ENCODE data around the gene PLXDC2. TPM values are rescaled to one million over a fixed set of nuclear protein-coding genes. Genes with fewer than 3 reads are reported as not detected.

The PLXDC2 gene
- total RNA-seq, 1 donor from 2014 or later = 73.1 TPM

- no peaks in the 10 kb centered on the region for H3K36me3 Mint-ChIP-seq (ENCODE audit: low read depth, unreplicated experiment)
- no peak overlapping the region for H3K4me3 Mint-ChIP-seq (ENCODE audit: unreplicated experiment)
- no peak for DNase-seq (ENCODE audit: low spot score)
- no peaks in the 10 kb centered on the region for H3K9me3 Mint-ChIP-seq (ENCODE audit: unreplicated experiment)
- TF ChIP-seq CTCF (IDR thresholded peaks at IDR 0.05; ENCODE audit: unreplicated experiment) = no peak
- no peak overlapping the region for H3K27ac Mint-ChIP-seq (ENCODE audit: unreplicated experiment)
- H3K27me3 Mint-ChIP-seq (ENCODE audit: unreplicated experiment) = no peaks in the 10 kb centered on the region
- H3K4me1 Mint-ChIP-seq (ENCODE audit: unreplicated experiment) = peaks cover 6% of the 10 kb centered on the region
These were observed 38.4 kb upstream of the PLXDC2 start for GRCh38 chr10:19777806-19778205.

- DNase-seq (ENCODE audit: low spot score) = no peak
- no peak overlapping the region for H3K27ac Mint-ChIP-seq (ENCODE audit: unreplicated experiment)
- peaks cover 7% of the 10 kb centered on the region for H3K4me1 Mint-ChIP-seq (ENCODE audit: unreplicated experiment)
- H3K27me3 Mint-ChIP-seq (ENCODE audit: unreplicated experiment) = no peaks in the 10 kb centered on the region
- no peaks in the 10 kb centered on the region for H3K36me3 Mint-ChIP-seq (ENCODE audit: low read depth, unreplicated experiment)
- TF ChIP-seq CTCF (IDR thresholded peaks at IDR 0.05; ENCODE audit: unreplicated experiment) = no peak
- no peaks in the 10 kb centered on the region for H3K9me3 Mint-ChIP-seq (ENCODE audit: unreplicated experiment)
- H3K4me3 Mint-ChIP-seq (ENCODE audit: unreplicated experiment) = no peak overlapping the region
These were observed 37.2 kb upstream of the PLXDC2 start for GRCh38 chr10:19778996-19779395.

- H3K4me1 Mint-ChIP-seq (ENCODE audit: unreplicated experiment) = peaks cover 10% of the 10 kb centered on the region
- no peaks in the 10 kb centered on the region for H3K9me3 Mint-ChIP-seq (ENCODE audit: unreplicated experiment)
- no peak for DNase-seq (ENCODE audit: low spot score)
- H3K4me3 Mint-ChIP-seq (ENCODE audit: unreplicated experiment) = no peak overlapping the region
- no peak overlapping the region for H3K27ac Mint-ChIP-seq (ENCODE audit: unreplicated experiment)
- TF ChIP-seq CTCF (IDR thresholded peaks at IDR 0.05; ENCODE audit: unreplicated experiment) = no peak
- no peaks in the 10 kb centered on the region for H3K36me3 Mint-ChIP-seq (ENCODE audit: low read depth, unreplicated experiment)
- H3K27me3 Mint-ChIP-seq (ENCODE audit: unreplicated experiment) = no peaks in the 10 kb centered on the region
These were observed 33.7 kb upstream of the PLXDC2 start for GRCh38 chr10:19782430-19783089.

- no peak for TF ChIP-seq CTCF (IDR thresholded peaks at IDR 0.05; ENCODE audit: unreplicated experiment)
- Mint-ChIP-seq H3K4me3 (ENCODE audit: unreplicated experiment) (no peak overlapping the region), H3K4me1 (ENCODE audit: unreplicated experiment) (peaks cover 10% of the 10 kb centered on the region), H3K36me3 (ENCODE audit: low read depth, unreplicated experiment) (no peaks in the 10 kb centered on the region), H3K27ac (ENCODE audit: unreplicated experiment) (no peak overlapping the region), H3K9me3 (ENCODE audit: unreplicated experiment) (no peaks in the 10 kb centered on the region), H3K27me3 (ENCODE audit: unreplicated experiment) (no peaks in the 10 kb centered on the region)
- no peak for DNase-seq (ENCODE audit: low spot score)
These were observed 32.5 kb upstream of the PLXDC2 start for GRCh38 chr10:19783721-19784120.

DNA sequence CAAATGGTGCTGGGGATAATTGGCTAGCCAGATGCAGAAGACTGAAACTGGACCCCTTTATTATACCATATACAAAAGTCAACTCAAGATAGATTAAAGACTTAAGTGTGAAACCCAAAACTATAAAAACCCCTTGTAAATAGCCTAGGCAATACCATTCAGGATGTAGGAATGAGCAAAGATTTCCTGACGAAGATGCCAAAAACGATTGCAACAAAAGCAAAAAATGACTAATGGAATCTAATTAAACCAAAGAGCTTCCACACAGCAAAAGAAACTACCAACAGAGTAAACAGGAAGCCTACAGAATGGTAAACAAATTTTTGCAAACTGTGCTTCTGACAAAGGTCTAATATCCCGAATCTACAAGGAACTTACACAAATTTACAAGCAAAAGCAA, 30.9 kb upstream of the PLXDC2 start:
- H3K4me3 Mint-ChIP-seq (ENCODE audit: unreplicated experiment) = no peak overlapping the region
- H3K4me1 Mint-ChIP-seq (ENCODE audit: unreplicated experiment) = peaks cover 10% of the 10 kb centered on the region
- H3K27ac Mint-ChIP-seq (ENCODE audit: unreplicated experiment) = no peak overlapping the region

More for the DNA sequence above, 30.9 kb upstream of the PLXDC2 start:
- Mint-ChIP-seq H3K36me3 (ENCODE audit: low read depth, unreplicated experiment) (no peaks in the 10 kb centered on the region), H3K9me3 (ENCODE audit: unreplicated experiment) (no peaks in the 10 kb centered on the region), H3K27me3 (ENCODE audit: unreplicated experiment) (no peaks in the 10 kb centered on the region)
- TF ChIP-seq CTCF (IDR thresholded peaks at IDR 0.05; ENCODE audit: unreplicated experiment) = no peak
- DNase-seq (ENCODE audit: low spot score) = no peak

Measured in endothelial cell (in vitro differentiated cells).